Measurements from ENCODE around the gene DPH3.

The DPH3 gene

DNA sequence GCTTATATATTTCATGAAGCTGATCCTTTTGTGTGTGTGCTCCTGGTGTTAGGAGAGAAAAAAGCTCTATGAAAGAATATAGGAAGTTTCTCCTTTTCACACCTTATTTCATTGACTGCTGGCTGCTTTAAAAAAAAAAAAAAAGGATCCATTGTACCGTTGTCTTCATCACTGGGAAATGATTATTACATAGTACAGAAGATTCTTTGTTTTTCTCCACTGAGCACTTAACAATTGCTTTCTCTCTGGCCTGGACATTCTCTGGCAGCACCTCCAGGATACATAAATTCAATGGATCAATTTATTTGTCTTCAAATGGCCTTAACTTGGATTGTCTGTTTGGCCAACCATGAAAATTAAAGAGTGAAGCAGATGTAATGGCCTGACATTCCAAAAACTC is 37.2 kb downstream of the DPH3 start:
- no peak for DNase-seq

DNA sequence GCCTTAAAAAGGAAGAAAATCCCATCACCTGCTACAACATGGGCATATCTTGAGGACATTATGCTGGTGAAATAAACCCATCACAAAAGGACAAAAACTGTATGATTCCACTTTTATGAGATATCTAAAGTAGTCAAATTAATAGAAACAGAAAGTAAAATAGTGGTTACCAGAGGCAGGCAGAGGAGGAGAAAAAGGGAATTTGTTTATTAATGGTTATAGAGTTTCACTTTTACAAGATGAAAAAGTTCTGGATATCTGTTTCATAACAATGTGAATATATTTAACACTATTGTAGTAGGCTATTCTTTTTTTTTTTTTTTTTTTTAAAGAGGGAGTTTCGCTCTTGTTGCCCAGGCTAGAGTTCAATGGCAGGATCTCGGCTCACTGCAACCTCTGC is 40.4 kb downstream of the DPH3 start:
- no peak for DNase-seq

DNA sequence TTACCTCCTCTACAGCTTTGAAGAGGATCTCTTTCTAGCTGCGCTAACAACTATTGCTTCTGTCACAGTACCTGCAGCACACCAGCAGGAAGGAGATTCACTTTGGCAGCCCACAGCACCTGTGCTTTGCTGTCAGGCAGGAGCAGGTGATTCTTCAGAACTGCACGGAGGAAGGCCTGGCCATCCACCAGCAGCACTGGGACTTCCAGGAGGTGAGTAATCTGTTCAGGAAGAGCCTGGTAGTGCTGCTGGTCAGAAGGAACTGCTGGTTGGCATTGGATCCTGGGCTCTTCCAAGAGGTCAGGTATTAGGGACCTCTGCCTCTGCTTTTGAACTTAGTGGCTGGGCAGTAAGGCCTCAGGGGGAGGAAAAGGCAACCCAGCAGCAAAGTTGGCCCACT is 42.2 kb downstream of the DPH3 start:
- DNase-seq: no peak

DNA sequence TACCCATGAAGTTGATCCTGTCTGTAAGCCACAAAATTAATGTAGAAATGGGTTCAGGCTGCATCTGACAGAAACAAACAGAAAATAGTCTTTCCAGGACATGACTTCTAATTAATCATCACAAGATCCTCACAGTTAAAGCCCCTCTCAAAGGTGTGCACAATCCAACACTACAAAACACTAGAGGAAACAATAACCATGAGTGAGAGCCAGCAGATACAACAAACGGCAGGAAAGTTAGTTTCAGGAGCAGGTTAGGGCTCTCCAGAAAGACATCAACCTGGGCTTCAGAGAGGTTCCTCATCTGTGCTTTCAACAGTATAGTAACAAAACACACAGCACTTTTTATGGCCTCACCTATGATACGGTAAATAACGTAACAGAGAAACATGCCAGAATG is 42.8 kb downstream of the DPH3 start:
- DNase-seq: no peak

DNA sequence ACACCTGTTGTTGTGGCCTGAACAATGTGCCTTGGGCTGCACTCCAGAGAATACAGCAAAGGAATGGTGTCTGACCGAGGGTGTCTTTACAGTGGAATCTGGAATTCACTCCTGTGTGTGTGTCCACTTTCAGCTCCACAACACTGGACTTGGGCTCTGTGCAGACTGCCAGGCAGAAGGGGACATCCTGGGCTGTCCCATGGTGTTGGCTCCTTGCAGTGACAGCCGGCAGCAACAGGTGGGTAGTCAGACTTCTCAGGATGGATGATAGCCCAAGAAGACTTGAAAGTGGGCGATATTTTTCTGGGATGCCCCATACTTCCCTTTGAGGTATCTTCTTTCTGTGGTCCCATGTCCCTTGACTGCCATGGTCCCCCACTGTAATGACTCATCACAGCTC is 45.0 kb downstream of the DPH3 start:
- no peak for DNase-seq

DNA sequence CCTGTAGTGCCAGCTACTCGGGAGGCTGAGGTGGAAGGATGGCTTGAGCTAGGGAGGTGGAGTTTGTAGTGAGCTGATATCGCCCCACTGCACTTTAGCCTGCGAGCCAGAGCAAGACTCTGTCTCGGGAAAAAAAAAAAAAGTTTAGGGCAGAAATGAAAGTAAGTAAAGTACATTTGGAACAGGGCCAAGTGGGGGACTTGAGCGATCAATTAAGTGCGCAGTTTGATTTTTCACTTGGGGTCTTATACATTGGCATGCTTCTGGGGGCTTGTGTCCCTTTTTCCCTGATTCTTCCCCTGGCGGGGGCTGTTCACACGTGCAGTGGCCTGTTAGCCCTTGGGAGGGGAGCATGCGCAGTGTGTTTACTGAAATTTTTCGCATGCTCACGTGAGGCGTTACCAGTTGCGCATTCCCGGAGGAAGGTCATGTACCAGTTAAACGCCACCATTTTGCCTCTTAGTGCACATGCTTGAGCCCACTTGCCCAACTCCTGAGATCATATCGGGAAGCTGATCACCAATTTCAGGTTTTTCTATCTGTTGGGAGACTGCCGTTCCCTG is 48.3 kb downstream of the DPH3 start:
- no peak for DNase-seq

DNA sequence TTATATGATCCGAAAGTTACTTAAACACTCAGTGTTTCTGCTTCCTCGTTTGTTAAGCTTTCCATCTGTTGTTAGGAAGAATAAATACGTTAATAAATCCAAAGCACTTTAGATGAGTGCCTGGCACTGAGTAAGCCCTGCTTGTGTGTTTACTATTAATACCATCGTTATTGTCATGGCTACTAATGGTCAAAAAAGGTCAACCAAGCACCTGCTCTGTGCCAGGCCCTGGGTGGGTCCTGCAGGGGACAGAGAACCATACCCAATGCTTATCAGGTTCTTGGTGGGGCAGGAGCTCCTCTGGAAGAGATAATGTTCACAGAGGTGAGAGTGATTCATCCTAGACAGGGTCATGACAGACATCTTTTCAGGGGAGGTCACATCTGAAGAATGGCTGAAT is 50.4 kb downstream of the DPH3 start:
- DNase-seq: no peak

DNA sequence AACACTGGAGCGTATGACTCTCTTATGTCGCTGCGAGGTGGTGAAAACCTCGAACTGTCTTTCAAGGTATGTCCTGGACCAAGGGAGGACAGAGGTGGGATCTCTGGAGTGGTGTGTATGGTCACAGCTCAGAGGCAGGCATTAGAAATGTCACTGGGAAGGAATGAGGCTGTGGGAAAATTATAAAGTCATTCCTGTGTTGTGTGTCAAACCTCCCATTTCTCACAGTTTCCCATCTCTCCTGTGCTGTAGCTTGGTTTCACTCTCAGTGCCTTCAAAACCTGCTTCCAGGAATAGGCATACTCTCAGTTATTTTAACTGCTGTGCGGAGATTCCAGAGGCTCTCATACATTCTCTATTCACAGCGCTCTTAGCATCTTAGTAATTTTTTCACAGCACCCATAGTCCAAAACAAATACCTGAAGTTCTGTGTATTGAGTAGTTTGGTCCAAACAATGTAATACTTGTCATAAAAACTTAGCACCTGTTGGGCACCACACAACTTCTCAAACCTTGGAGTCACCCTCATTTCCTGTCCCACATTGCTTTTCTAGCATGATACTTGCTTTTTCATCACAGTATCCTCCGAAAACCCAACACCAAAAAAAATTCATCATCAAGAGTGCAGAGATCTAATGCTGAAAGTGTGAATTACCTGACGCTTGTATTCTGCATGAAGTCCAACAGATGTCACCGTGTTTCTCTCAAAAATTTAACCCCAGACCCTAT is 53.4 kb downstream of the DPH3 start:
- DNase-seq: no peak
